NOMO-1 (cell line): Measurements from ENCODE around the gene PPDPF.

Source experiments
- DNase-seq, 2 experiments: peaks; one replicate each; lab custom pipeline; 2025; ENCODE audit not compliant: unreplicated experiment in 2 of 2; lab: John Stamatoyannopoulos, UW

Gene PPDPF

DNA sequence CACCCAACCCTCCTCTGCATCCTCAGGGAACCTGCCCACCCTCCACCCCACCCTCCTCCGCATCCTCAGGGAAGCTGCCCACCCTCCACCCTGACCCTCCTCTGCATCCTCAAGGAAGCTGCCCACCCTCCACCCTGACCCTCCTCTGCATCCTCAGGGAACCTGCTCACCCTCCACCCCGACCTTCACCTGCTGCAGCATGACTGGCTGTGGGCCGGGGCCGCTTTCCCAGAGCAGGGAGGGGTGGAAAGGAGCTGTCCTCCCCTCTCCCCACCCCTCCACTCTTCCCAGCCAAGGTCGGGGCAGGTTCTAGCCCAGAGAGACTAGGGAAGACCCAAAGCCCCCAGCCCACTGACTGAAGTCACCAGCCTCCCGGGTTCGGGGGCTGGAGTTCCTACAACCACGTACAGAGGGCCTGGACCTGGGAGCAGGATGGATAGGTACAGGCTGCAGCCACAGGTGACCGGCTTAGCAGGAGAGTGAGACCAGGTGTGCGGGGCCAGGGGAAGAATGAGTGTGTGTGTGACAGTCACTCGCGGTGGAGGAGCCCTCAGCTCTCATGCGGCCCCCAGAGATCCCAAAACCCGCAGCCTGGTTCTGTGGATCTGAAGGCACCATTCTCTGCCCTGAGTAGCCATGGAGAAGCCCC, 33.3 kb upstream of the PPDPF start:
- no peak for DNase-seq

DNA sequence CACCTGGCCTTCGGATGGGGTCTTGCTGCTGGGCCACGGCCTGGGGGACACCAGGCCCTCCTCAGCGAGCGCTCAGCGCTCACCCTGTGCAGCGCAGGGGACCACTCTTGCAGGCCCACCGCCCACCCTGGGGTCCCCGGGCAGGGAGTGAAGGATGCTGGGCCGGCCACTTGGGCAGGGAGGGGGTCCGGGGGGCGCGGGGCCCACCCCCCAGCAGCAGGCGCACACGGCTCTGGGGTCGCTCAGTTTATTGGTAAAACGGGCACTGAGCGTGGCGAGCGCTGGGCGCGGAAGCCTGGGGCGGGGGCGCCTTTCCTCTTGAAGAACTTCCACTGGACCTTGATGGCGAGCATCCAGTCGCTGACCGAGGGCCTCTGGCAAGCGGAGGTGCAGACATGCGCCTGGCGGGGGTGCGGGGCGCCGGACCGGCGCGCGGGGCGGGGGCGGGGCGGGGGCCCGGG, 32.8 kb upstream of the PPDPF start:
- no peak for DNase-seq

GRCh38 chr20:63488315-63489251, 32.0 kb upstream of the PPDPF start:
- DNase-seq = no peak

DNA sequence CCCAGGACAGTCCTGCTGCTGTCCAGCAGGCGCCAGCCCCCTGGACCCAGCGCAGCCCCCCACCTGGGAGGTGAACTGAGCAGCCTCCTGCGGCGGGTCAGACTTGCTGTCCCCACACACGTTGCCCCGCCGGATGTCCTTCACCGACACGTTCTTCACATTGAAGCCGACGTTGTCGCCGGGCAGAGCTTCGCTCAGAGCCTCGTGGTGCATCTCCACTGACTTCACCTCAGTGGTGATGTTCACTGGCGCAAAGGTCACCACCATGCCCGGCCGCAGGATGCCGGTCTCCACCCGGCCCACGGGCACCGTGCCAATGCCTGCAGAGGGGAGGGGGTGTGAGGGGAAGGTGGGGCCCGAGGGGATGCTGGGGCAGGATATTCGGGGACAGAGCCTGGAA, 30.1 kb upstream of the PPDPF start:
- DNase-seq = no peak

DNA sequence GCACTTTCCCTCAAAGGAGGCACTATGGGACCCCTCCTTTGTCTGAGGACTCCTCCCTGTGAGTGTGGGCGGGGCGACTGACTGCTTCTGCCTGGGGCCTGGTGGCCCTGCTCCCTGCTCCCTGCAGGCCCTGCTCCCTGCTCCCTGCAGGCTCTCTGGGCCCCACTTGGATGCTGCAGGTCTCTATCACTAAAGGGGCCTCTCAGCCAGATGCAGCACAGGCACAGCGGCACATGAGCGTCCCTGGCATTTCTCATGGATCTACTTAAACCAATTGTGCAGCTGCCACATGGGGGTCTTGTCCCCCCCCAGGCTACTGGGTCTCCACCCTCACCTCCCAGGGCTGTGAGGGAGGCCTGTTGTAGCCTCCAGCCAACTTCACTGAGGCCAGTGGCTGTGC, 29.5 kb upstream of the PPDPF start:
- DNase-seq = no peak

GRCh38 chr20:63491635-63492230, 28.8 kb upstream of the PPDPF start:
- DNase-seq = no peak

DNA sequence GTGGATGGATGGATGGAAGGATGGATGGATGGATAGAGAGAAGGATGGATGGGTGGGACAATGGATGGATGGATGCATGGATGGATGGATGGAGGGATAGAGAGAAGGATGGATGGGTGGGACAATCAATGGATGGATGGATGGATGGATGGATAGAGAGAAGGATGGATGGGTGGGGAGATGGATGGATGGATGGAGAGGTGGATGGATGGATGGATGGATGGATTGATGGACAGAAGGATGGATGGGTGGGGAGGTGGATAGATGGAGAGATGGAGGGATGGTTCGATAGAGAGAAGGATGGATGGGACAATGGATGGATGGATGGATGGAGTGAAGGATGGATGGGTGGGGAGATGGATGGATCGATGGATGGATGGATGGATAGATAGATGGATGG, 28.0 kb upstream of the PPDPF start:
- DNase-seq = no peak

DNA sequence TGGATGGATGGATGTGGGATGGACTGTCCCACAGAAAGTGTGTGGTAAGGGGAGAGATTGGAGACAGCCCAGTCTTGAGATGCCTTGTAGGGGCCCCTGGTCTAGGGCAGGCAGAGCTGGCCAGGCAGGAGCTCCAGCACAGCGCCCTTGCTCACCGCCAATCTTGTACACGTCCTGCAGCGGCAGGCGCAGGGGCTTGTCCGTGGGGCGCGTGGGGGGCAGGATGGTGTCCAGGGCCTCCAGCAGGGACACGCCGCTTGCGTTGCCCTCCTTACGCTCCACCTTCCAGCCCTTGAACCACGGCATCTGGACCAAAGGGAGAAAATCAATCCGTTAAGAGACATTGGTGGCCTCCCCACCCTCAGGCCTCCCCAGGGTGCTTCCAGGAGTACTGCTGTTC, 27.6 kb upstream of the PPDPF start:
- DNase-seq = no peak

- no peak for DNase-seq
These were observed 27.0 kb upstream of the PPDPF start for GRCh38 chr20:63493563-63494020.

GRCh38 chr20:63494084-63494419, 26.5 kb upstream of the PPDPF start:
- no peak for DNase-seq

- no peak for DNase-seq
These were observed 26.0 kb upstream of the PPDPF start for GRCh38 chr20:63494420-63495166.

- DNase-seq = no peak
These were observed 25.3 kb upstream of the PPDPF start for GRCh38 chr20:63495167-63495720.

DNA sequence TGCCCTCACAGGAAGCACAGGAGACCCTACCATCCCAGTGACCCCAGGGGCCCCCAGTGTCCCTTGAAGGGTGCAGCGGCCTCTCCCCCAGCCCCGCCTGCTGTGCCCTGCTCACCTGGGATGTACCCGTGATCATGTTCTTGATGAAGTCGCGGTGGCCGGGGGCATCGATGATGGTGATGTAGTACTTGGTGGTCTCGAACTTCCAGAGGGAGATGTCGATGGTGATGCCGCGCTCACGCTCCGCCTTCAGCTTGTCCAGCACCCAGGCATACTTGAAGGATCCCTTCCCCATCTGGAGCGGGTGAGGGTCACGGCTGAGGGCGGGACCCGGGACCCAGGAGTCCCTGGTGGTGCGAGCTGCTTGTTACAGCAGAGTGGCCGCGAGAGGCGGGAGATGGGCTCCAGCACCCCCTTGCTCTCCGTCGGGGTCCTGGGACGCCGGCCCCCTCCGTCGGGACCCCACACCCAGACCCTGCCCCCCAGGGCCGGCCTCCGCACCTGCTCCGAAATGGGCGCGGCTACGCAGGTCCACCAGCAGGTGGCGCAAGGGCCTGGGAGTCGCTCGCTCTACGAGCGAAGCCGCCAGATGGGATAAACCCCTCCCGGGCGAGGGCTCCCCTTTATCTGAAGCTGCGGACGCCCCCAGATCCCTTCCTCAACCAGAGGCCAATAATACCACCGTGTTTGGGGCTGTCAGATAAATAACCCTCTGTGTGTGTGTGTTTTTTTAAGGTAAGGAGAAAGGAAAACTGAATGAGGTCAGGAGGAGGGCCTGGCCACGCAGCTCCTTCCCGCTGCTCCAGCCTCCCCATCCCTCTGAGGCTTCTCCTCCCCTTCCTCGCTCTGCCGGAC, 24.6 kb upstream of the PPDPF start:
- DNase-seq = peak; percentile 16 to 39

DNA sequence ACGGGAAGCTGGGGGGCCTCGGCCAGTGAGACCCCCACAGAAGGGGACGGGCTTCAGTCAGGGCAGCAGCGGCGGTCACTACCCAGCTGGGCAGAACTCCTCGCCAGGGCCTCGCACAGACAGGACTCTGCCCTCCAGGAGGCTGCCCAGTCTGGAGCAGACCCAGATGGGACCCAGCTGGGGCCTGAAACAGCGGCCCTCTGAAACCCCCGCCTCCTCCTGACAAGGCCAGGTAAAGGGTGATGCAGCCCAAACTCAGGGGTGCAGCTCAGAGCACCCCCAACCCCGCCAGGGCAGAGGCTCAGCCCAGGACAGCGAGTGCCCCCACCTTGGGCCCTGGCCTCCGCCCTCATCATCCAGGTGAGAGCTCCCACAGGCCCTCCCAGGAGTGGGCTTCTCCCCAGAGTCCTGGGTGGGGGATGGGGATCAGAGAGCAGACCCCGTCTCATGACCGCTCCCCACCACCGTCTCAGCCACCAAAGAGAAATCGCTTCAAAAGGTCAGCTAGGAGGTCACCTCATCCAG, 23.9 kb upstream of the PPDPF start:
- DNase-seq = no peak

GRCh38 chr20:63497138-63497945, 23.2 kb upstream of the PPDPF start:
- no peak for DNase-seq

GRCh38 chr20:63497946-63498935, 22.3 kb upstream of the PPDPF start:
- DNase-seq = no peak

DNA sequence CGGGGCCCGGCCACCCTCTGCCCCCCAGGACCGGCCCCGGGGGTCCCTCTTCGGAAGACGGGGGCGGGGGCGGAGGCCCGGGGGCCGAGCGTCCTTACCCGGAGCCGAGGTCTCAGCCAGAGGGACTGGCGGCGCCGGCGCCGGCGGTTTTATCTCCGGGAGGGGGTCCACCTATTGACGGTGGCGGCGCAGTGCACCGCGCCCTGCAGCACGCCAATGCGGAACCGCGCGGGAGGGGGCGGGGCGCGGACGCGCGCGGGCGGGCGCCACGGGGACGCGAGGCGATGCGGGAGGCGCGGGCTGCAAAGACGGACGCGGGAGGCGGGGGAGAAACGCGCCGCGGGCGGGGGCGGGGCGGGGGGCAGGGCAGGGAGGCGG, 21.6 kb upstream of the PPDPF start, which contains the start of gene EEF1A2:
EEF1A2 (minus strand) TSS at position 124 of the 378 bp plus-strand sequence. CDS start 1,320 bp downstream, outside the sequence.
- peak; percentile 7 to 36 for DNase-seq
